Activated T-cell treated with anti-CD3 and anti-CD28 coated beads for 1 hour (primary cell): ENCODE data around the gene STX18.

ENCODE experiments used
- DNase-seq: peaks from one replicate; pipeline ENCODE4 v3.0.0-alpha.2; 2020; ENCODE audit warnings: low read depth

STX18 gene

DNA sequence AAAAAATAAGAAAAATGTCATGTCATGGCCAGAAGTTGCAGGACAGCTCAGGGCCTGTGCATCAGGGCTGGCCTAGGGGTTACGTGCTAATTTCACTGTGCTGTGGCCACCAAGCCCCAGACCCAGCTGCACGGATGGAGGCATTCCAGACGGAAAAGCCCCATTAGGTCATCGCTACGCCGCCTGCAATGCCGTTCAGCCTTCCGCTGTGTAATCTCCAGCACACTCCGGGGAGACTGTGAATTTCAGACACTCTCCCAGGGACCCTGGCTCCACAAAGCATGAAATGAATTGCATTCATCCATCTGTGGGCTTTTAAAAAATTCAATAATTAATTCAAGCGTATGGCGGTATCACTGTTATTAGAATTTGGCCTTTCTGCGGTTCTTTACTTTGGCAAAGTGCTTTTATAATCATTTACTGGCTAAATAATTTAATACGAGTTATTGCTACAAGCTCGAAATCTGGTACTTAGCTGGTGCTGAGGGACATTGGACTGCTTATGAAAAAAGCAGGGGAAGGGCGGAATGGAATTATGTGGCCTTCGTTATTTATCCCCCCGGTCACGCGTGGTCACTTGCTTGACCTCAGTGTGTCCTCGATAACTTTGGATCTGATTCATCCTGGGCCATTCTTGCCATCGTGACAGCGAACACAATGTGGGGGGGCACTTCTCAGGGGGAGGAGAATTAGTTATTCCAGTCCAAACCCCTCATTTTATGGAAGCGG lies 164.0 kb downstream of the STX18 start:
- no peak for DNase-seq

DNA sequence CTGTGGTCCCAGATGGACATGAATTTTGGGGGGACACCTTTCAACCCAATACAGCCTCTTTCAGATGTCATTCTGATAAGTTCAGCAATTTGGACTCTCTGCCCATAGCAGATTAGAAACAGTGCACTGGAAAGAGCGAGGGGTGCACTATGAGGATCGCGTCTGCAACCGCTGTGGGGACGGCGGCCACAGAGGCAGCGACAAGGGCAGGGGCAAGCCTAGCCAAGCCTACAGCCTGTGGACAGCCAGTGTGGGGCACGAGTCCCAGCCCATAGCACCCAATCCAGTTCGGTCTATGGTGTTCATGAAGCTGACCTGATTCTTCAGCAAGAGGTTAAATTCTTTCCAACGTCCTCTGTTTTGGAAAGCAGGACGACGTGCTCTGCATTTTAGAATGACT lies 164.7 kb downstream of the STX18 start:
- DNase-seq = no peak

DNA sequence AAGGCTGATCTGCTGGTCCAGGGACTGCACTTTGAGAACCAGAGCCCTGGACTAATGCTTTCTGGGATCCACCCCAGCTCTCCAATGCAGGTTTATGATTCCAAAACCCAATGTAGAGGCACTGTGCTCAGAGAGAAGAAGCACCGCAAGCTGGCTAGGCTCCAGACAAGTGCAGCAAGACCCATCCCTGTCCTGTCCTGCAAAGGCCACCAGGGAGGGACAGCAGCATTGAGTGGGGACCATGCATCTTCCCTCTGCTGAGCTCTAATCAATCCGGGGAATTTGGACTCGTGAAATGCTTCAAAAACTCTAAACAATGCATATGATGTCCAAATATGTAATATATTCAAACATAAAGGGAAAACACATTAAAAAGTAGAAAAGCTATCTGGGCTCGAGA lies 165.8 kb downstream of the STX18 start:
- no peak for DNase-seq

DNA sequence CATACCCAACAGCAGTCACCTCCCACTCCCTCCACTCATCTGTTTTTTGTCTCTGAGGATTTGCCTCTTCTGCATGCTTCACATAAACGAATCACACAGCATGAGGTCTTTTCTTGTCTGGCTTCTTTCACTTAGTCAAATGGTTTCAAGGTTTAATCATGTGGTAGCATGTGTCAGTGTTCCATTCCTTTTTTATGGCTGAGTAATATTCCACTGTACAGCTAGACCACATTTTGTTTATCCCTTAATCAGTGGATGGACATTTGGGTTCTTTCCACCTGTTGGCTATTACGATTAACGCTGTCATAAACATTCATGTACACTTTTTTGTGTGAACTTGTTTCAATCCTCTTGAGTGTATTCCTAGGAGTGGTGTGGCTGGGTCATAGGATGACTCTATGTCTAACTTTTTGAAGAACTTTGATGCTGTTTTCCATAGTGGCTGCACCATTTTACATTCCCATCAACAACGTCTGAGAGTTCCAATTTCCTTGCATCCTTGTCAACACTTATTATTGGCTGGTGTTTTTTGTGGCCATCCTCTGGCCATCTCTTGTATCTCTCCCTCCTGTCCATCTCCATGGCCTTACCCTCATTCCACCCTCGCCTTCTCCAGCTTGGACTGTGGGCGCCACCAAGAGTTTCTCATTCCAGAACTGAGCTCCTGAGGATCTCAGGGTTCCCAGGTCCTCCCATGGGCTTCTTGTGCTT lies 167.3 kb downstream of the STX18 start:
- DNase-seq = no peak
